Fibroblast of pulmonary artery (primary cell): ENCODE data around the gene CACNG7.

Experiments
- DNase-seq: peaks from one replicate; pipeline ENCODE4 v3.0.0-alpha.2; 2010; ENCODE audit warnings: low read depth
- H3K4me3 ChIP-seq: replicated peaks from 2 replicates; pipeline ENCODE4 v1.5.1; 2011; ENCODE audit warnings: low read depth, mild to moderate bottlenecking, control low read depth, low read length, moderate library complexity
- CTCF ChIP-seq: IDR thresholded peaks from 2 replicates; pipeline ENCODE4 v1.5.1; 2011; ENCODE audit warnings: mild to moderate bottlenecking, control low read depth, low read length, inconsistent platforms; ENCODE audit errors: missing control alignments

CACNG7 gene

GRCh38 chr19:53879140-53880081, 29.7 kb upstream of the CACNG7 start:
- TF ChIP-seq CTCF: no peak
- peak overlapping the region; percentile 55 for H3K4me3 ChIP-seq
- peak; percentile 92 for DNase-seq

GRCh38 chr19:53880711-53881481, 28.2 kb upstream of the CACNG7 start:
- peak overlapping the region; percentile 37 for H3K4me3 ChIP-seq
- no peak for TF ChIP-seq CTCF
- DNase-seq: no peak

GRCh38 chr19:53881482-53882390, 27.3 kb upstream of the CACNG7 start, which contains the start of gene PRKCG:
TSS of gene PRKCG (plus strand) at chr19:53882197. CDS start at chr19:53882495, 298 bp downstream.
- peak; percentile 5 for TF ChIP-seq CTCF
- peak within 1 kb of the TSS; percentile 37 for H3K4me3 ChIP-seq
- DNase-seq: no peak

GRCh38 chr19:53882391-53883050, 26.6 kb upstream of the CACNG7 start:
- no peak for DNase-seq
- no peak overlapping the region for H3K4me3 ChIP-seq
- no peak for TF ChIP-seq CTCF

- H3K4me3 ChIP-seq: no peak overlapping the region
- no peak for DNase-seq
- TF ChIP-seq CTCF: no peak
These were observed 25.8 kb upstream of the CACNG7 start for GRCh38 chr19:53883231-53883661.

- TF ChIP-seq CTCF: no peak
- no peak overlapping the region for H3K4me3 ChIP-seq
- no peak for DNase-seq
These were observed 25.3 kb upstream of the CACNG7 start for GRCh38 chr19:53883741-53884140.
